Parathyroid adenoma (tissue), 2 donors: ENCODE results near the gene BMP8B.

Source experiments
- H2AFZ ChIP-seq: fragments of 300-600 bp; sonication (generic); one replicate; pipeline ENCODE4 v1.7.0; 2017; ENCODE audit warnings: antibody characterized with exemption, mild to moderate bottlenecking
- H3K27ac ChIP-seq: fragments of 300-600 bp; sonication (generic); one replicate; pipeline ENCODE4 v1.7.0; 2017
- H3K27me3 ChIP-seq: fragments of 300-600 bp; sonication (generic); one replicate; pipeline ENCODE4 v1.7.0; 2017; ENCODE audit warnings: low read length; ENCODE audit not compliant: control insufficient read depth, insufficient read depth
- H3K36me3 ChIP-seq: fragments of 300-600 bp; sonication (generic); one replicate; pipeline ENCODE4 v1.7.0; 2017; ENCODE audit warnings: low read length; ENCODE audit not compliant: control insufficient read depth, insufficient read depth
- H3K4me1 ChIP-seq: fragments of 300-600 bp; sonication (generic); one replicate; pipeline ENCODE4 v1.7.0; 2017; ENCODE audit warnings: control low read depth
- H3K4me2 ChIP-seq: fragments of 300-600 bp; sonication (generic); one replicate; pipeline ENCODE4 v1.7.0; 2017; ENCODE audit warnings: low read length
- H3K4me3 ChIP-seq: fragments of 300-600 bp; sonication (generic); one replicate; pipeline ENCODE4 v1.7.0; 2017; ENCODE audit warnings: low read depth, low read length
- H3K79me2 ChIP-seq: fragments of 300-600 bp; sonication (generic); one replicate; pipeline ENCODE4 v1.7.0; 2017; ENCODE audit warnings: control low read depth
- H3K9ac ChIP-seq: fragments of 300-600 bp; sonication (generic); one replicate; pipeline ENCODE4 v1.7.0; 2017; ENCODE audit warnings: mild to moderate bottlenecking
- H3K9me3 ChIP-seq: fragments of 300-600 bp; sonication (generic); one replicate; pipeline ENCODE4 v1.7.0; 2017; ENCODE audit warnings: low read length; ENCODE audit not compliant: control insufficient read depth
- CTCF ChIP-seq: fragments of 300-600 bp; sonication (generic); IDR thresholded peaks from one replicate; pipeline ENCODE4 v1.7.0; 2017; ENCODE audit warnings: antibody characterized with exemption, mild to moderate bottlenecking
- donor health status: primary hyperparathyroidism.

The BMP8B gene

GRCh38 chr1:39713557-39713956 lies 75.1 kb downstream of the BMP8B start:
- no peaks in the 10 kb centered on the region for H3K79me2 ChIP-seq
- H3K9me3 ChIP-seq, result no peaks in the 10 kb centered on the region
- no peaks in the 10 kb centered on the region for H3K4me1 ChIP-seq
- H2AFZ ChIP-seq, result no peak overlapping the region
- H3K4me2 ChIP-seq, result no peak overlapping the region
- no peaks in the 10 kb centered on the region for H3K36me3 ChIP-seq
- no peak overlapping the region for H3K27ac ChIP-seq
- no peak overlapping the region for H3K4me3 ChIP-seq
- H3K27me3 ChIP-seq, result no peaks in the 10 kb centered on the region
- no peak overlapping the region for H3K9ac ChIP-seq
- TF ChIP-seq CTCF, result no peak

GRCh38 chr1:39711966-39712340 lies 76.7 kb downstream of the BMP8B start:
- Histone ChIP-seq H3K9me3 (no peaks in the 10 kb centered on the region), H3K4me1 (no peaks in the 10 kb centered on the region), H3K27ac (no peak overlapping the region), H3K4me3 (no peak overlapping the region), H3K27me3 (no peaks in the 10 kb centered on the region), H3K79me2 (no peaks in the 10 kb centered on the region), H2AFZ (no peak overlapping the region), H3K36me3 (no peaks in the 10 kb centered on the region), H3K4me2 (no peak overlapping the region), H3K9ac (no peak overlapping the region)
- TF ChIP-seq CTCF, result no peak

GRCh38 chr1:39711104-39711965 lies 77.3 kb downstream of the BMP8B start:
- Histone ChIP-seq H3K9ac (no peak overlapping the region), H2AFZ (no peak overlapping the region), H3K4me2 (no peak overlapping the region), H3K36me3 (no peaks in the 10 kb centered on the region), H3K4me1 (no peaks in the 10 kb centered on the region), H3K27me3 (no peaks in the 10 kb centered on the region), H3K79me2 (no peaks in the 10 kb centered on the region), H3K27ac (no peak overlapping the region), H3K9me3 (no peaks in the 10 kb centered on the region), H3K4me3 (no peak overlapping the region)
- TF ChIP-seq CTCF, result no peak

- H3K4me2 ChIP-seq, result no peak overlapping the region
- no peak overlapping the region for H3K27ac ChIP-seq
- no peak overlapping the region for H3K9ac ChIP-seq
- H3K9me3 ChIP-seq, result no peaks in the 10 kb centered on the region
- H3K4me1 ChIP-seq, result no peaks in the 10 kb centered on the region
- H3K79me2 ChIP-seq, result no peaks in the 10 kb centered on the region
- H3K27me3 ChIP-seq, result no peaks in the 10 kb centered on the region
- H2AFZ ChIP-seq, result no peak overlapping the region
- TF ChIP-seq CTCF, result no peak
- H3K4me3 ChIP-seq, result no peak overlapping the region
- no peaks in the 10 kb centered on the region for H3K36me3 ChIP-seq
Observed at GRCh38 chr1:39707506-39707905, 81.2 kb downstream of the BMP8B start.
